Tongue (tissue), 2 donors: ENCODE results near the gene FAM89B. TPM values are rescaled to one million over a fixed set of nuclear protein-coding genes. Genes with fewer than 3 reads are reported as not detected.

Experiments used
- small RNA-seq: library from RNA; depleted of rRNA; stranded (forward); fragments of <200 nt; gene quantifications from one replicate; pipeline ENCODE3, GENCODE V24; 2014; ENCODE audit warnings: low replicate concordance
- total RNA-seq: library from RNA; depleted of rRNA; stranded (reverse); fragments of >200 nt; gene quantifications from one replicate; pipeline ENCODE4 v1.2.3, GENCODE V29; 2014

The FAM89B gene
- total RNA-seq, 1 donor from 2014 or later = 30.4 TPM

Small RNA genes lying within 50 kb of the gene (small RNA-seq; reads per million reads assigned to genes)
- gene AP001362.1 = not detected

Other genes starting within 250 kb of the FAM89B start
- 41.4 TPM for gene DPF2, start 238.7 kb upstream of the FAM89B start, total RNA-seq
- not detected for gene TIGD3, start 217.8 kb upstream of the FAM89B start, total RNA-seq
- gene SLC25A45, start 189.9 kb upstream of the FAM89B start, total RNA-seq = 4.8 TPM
- gene FRMD8, start 185.9 kb upstream of the FAM89B start, total RNA-seq = 63.4 TPM
- gene NEAT1, start 149.7 kb upstream of the FAM89B start, total RNA-seq = 196 TPM
- 27,133 TPM for gene MALAT1, start 73.5 kb upstream of the FAM89B start, total RNA-seq
- 33.8 TPM for gene SCYL1, start 47.5 kb upstream of the FAM89B start, total RNA-seq
- gene LTBP3, start 14.2 kb upstream of the FAM89B start, total RNA-seq = 116 TPM
- gene ZNRD2, start 2.1 kb upstream of the FAM89B start, total RNA-seq = 26.6 TPM
- 284 TPM for gene EHBP1L1, start 3.5 kb downstream of the FAM89B start, total RNA-seq
- gene KCNK7, start 23.3 kb downstream of the FAM89B start, total RNA-seq = 4.2 TPM
- gene MAP3K11, start 41.7 kb downstream of the FAM89B start, total RNA-seq = 46.9 TPM
- 15.8 TPM for gene PCNX3, start 43.2 kb downstream of the FAM89B start, total RNA-seq
- gene SIPA1, start 65.6 kb downstream of the FAM89B start, total RNA-seq = 23.5 TPM
- gene RELA, start 90.4 kb downstream of the FAM89B start, total RNA-seq = 18.8 TPM
- 39.5 TPM for gene KAT5, start 139.7 kb downstream of the FAM89B start, total RNA-seq
- gene RNASEH2C, start 148.3 kb downstream of the FAM89B start, total RNA-seq = 20.2 TPM
- gene AP5B1, start 208.4 kb downstream of the FAM89B start, total RNA-seq = 4.6 TPM
- 2.1 TPM for gene OVOL1, start 214.5 kb downstream of the FAM89B start, total RNA-seq